GM12872 (cell line): ENCODE measurements around the gene E2F3.

Experiments used
- CTCF ChIP-seq: IDR thresholded peaks from 3 replicates; pipeline ENCODE4 v1.5.1; 2011; ENCODE audit warnings: low read depth, mild to moderate bottlenecking, low read length, moderate library complexity; ENCODE audit not compliant: insufficient read depth

Gene E2F3

DNA sequence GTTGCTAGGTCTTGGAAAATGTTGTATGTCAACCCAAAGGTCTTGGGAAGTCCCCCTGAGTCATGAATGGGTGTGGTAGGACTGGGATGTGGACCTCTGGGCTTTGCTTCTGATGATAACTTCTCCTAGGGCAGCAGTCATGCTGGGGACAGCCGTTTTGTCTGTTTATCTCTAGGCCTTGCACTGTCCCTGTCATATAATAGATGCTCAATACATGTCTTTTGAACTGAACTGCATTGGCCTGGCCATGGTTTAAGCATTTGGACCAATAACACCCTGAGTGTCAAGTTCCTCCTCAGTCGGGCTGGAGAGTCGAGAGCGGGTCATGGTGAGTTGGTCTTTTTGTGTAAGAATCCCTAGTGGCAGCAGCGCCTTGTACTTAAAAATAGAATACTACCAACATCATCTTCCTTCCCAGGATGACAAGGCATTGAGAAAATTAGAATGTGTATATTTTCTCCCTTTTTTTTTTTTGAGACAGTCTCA, 43.1 kb downstream of the E2F3 start:
- no peak for TF ChIP-seq CTCF

- no peak for TF ChIP-seq CTCF
Measured at GRCh38 chr6:20447157-20447556, 45.5 kb downstream of the E2F3 start.

DNA sequence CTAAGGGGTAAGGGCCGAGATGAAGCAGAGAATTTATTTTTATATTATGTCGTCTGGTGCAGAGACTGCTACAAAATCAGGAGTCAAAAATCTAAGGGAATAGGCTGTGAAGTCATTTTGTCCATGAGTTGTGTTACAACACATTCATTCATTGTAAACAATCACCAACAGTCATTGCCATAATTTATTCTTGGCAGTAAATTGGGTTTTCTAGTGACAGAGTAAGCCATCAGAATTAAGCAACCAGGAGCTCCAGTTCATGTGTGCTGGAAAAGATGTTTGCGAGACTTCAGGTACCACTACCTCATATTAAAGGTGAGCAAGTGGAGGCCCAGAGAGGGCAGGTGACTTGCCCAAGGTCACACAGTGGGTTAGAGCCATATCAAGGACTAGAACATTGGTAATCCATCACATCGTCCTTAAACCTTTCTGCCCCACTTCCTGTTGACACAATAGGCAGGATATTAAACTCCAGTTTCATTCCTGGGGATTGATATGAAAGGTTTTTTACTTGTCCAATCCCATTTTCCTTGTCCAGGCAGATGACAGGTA, 46.0 kb downstream of the E2F3 start:
- no peak for TF ChIP-seq CTCF

GRCh38 chr6:20448828-20449227, 47.1 kb downstream of the E2F3 start:
- no peak for TF ChIP-seq CTCF

DNA sequence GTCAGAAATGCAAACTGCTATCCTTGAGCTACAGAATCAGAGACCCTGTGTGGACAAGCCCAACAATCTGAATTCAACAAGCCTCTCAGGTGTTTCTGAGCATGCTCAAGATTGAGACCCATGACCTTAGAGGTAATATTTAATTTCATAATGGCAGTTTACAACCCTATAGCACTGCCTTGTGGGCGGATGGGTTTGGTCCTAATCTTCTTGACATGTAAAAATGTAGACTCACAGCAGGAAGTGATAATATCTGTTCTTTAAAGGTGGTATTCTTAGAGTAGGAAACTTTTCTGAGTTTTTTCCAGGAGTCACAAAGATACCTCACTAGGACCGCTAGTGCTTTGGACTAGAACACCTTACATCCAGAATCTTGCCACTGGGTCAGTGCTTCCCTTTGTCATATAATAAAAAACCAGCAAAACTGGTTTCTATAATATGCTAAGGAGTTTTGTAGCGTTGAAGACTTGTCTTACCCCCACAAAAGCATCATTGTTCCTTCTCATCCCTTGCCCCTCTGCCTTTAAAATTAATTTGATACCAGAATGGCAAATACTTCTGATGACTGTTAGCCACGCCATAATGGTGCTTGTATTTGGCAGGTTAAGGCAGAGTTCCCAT, 52.6 kb downstream of the E2F3 start:
- TF ChIP-seq CTCF, result no peak

- TF ChIP-seq CTCF, result no peak
Measured at GRCh38 chr6:20455251-20455940, 53.7 kb downstream of the E2F3 start.

DNA sequence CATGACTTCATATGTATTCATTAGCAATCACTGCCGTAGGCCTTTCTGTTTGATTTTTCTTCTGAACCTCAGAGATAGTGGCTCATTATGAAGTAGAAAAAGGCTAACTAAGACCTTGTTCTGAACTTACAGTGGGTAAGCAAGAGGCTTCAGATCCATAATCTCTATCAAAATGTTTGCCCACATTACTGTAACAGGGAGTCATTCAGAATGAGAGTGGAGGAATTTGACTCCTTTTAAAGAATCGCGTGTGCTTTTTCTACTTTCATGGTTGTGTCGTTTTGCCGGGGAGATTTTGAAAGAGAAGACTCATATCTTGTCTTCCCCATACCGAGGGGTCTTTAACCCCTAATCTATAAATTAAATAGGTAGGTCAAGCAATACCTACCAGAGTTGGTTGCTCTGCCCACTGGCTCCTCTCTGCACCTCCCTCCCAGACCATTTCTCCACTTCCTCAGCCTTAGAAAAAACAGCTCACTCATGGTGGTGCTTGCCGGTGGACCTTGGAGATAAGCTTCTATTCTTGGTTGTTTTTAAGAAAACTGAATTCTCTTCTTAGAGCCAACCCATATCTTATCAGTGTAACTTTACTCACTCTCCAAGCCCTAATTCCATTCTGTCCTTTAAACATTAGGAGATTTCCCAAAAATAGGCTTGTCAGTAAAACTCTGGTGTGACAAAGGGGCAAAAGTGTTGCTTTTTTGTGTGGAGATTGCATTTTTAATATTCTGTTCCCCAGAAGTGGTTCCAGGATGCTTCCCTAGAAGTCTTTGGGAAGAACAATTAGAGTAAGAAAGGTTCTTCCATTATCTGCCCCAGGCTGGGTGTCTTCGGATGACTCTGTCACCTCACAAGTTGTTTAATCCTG, 56.6 kb downstream of the E2F3 start:
- no peak for TF ChIP-seq CTCF
